ENCODE data around the gene PRKN.

PRKN gene

GRCh38 chr6:161626132-161626676, 1101.4 kb downstream of the PRKN start:
- DNase-seq (ENCODE audit: low read depth in 1 of 2, low spot score in 1 of 2) = no peak
- TF ChIP-seq POLR2AphosphoS5 (IDR thresholded peaks at IDR 0.05; ENCODE audit: low read depth) = no peak
- TF ChIP-seq GABPA (IDR thresholded peaks at IDR 0.05; ENCODE audit: low read depth) = no peak
- no peak for TF ChIP-seq SPI1 (IDR thresholded peaks at IDR 0.05; ENCODE audit: borderline replicate concordance, low read depth)
- no peak for TF ChIP-seq CTCF (IDR thresholded peaks at IDR 0.05; ENCODE audit: insufficient read depth, low read length)
- TF ChIP-seq REST (IDR thresholded peaks at IDR 0.05; ENCODE audit: insufficient replicate concordance, low read depth) = no peak

GRCh38 chr6:161624111-161624510, 1103.5 kb downstream of the PRKN start:
- H3K4me3 ChIP-seq (replicated peaks; ENCODE audit: insufficient read depth, low read length) = no peak overlapping the region
- no peak for DNase-seq (ENCODE audit: low read depth in 1 of 2, low spot score in 1 of 2)
- no peak for TF ChIP-seq REST (IDR thresholded peaks at IDR 0.05; ENCODE audit: insufficient replicate concordance, low read depth)
- no peak for TF ChIP-seq SPI1 (IDR thresholded peaks at IDR 0.05; ENCODE audit: borderline replicate concordance, low read depth)
- TF ChIP-seq CTCF (IDR thresholded peaks at IDR 0.05; ENCODE audit: insufficient read depth, low read length) = no peak
- no peak for TF ChIP-seq POLR2AphosphoS5 (IDR thresholded peaks at IDR 0.05; ENCODE audit: low read depth)
- no peak for TF ChIP-seq GABPA (IDR thresholded peaks at IDR 0.05; ENCODE audit: low read depth)

More at GRCh38 chr6:161626132-161626676, 1101.4 kb downstream of the PRKN start:
- Histone ChIP-seq H3K4me3 (replicated peaks; ENCODE audit: insufficient read depth, low read length) (no peak overlapping the region), H3K27ac (replicated peaks) (no peak overlapping the region), H3K27me3 (ENCODE audit: insufficient read depth, poor library complexity, severe bottlenecking) (no peaks in the 10 kb centered on the region)

GRCh38 chr6:161622779-161623178, 1104.8 kb downstream of the PRKN start:
- no peak overlapping the region for H3K4me3 ChIP-seq (replicated peaks; ENCODE audit: insufficient read depth, low read length)
- no peak for TF ChIP-seq CTCF (IDR thresholded peaks at IDR 0.05; ENCODE audit: insufficient read depth, low read length)
- no peak for TF ChIP-seq REST (IDR thresholded peaks at IDR 0.05; ENCODE audit: insufficient replicate concordance, low read depth)
- no peak for TF ChIP-seq POLR2AphosphoS5 (IDR thresholded peaks at IDR 0.05; ENCODE audit: low read depth)
- no peak for TF ChIP-seq GABPA (IDR thresholded peaks at IDR 0.05; ENCODE audit: low read depth)
- TF ChIP-seq SPI1 (IDR thresholded peaks at IDR 0.05; ENCODE audit: borderline replicate concordance, low read depth) = no peak
- H3K27ac ChIP-seq (replicated peaks) = no peak overlapping the region
- H3K27me3 ChIP-seq (ENCODE audit: insufficient read depth, poor library complexity, severe bottlenecking) = no peaks in the 10 kb centered on the region
- DNase-seq (ENCODE audit: low read depth in 1 of 2, low spot score in 1 of 2) = no peak

More at GRCh38 chr6:161624111-161624510, 1103.5 kb downstream of the PRKN start:
- Histone ChIP-seq H3K27ac (replicated peaks) (no peak overlapping the region), H3K27me3 (ENCODE audit: insufficient read depth, poor library complexity, severe bottlenecking) (no peaks in the 10 kb centered on the region)
